Testis (tissue), 3 donors: ENCODE data around the gene EYS. TPM values are rescaled to one million over a fixed set of nuclear protein-coding genes. Genes with fewer than 3 reads are reported as not detected.

Source experiments
- DNase-seq: peaks from one replicate; pipeline ENCODE4 v3.0.0-alpha.2; 2019
- H3K27ac ChIP-seq, 2 donors: fragments of 200-600 bp; sonication (generic); one replicate each; pipeline ENCODE4 v1.5.1; 2019
- H3K27me3 ChIP-seq: fragments of 200-600 bp; sonication (generic); one replicate; pipeline ENCODE4 v1.5.1; 2019
- H3K36me3 ChIP-seq: fragments of 200-600 bp; sonication (generic); one replicate; pipeline ENCODE4 v1.5.1; 2017; ENCODE audit warnings: low read depth; ENCODE audit errors: missing control alignments
- H3K4me1 ChIP-seq: fragments of 200-600 bp; sonication (generic); one replicate; pipeline ENCODE4 v1.5.1; 2019
- H3K4me3 ChIP-seq, 2 donors: fragments of 200-600 bp; sonication (generic); one replicate each; pipeline ENCODE4 v1.5.1; 2017 to 2019
- H3K9me3 ChIP-seq: fragments of 200-600 bp; sonication (generic); one replicate; pipeline ENCODE4 v1.5.1; 2017
- POLR2A ChIP-seq: fragments of 450-650 bp; IDR thresholded peaks from one replicate; pipeline ENCODE4 v1.6.1; 2017; ENCODE audit warnings: antibody characterized with exemption, mild to moderate bottlenecking, moderate library complexity
- WGBS, 2 donors: methylation state at CpG; one replicate each; pipeline ENCODE4 v1.1.5; 2018; 5-methylcytosine and 5-hydroxymethylcytosine counted together
- intact Hi-C: fragments of 100-400 bp; cut with DNase I; formaldehyde crosslinking; loops from one replicate; pipeline ENCODE4 v1.15.1; 2023; ENCODE audit warnings: low total_unique reads
- polyA plus RNA-seq: library from polyadenylated mRNA; stranded (reverse); fragments of 350-450 nt; fragmentation: Illumina TruSeq; extraction: RNeasy Lipid Tissue Mini Kit (QIAGEN cat#74804); gene quantifications from one replicate; pipeline ENCODE4 v1.2.3, GENCODE V29; 2014; ENCODE audit warnings: low read depth, low replicate concordance; ENCODE audit not compliant: insufficient read depth
- total RNA-seq, 2 donors: library from RNA; depleted of rRNA; stranded (reverse); fragments of >200 nt; gene quantifications; one replicate each; pipeline ENCODE4 v1.2.3, GENCODE V29; 2016
- TF ChIP-seq, protein P1 (sequence below), 3 experiments: fragments of 450-650 bp in 2 of 3; fragments of 200-600 bp in 1 of 3; sonication (generic) in 1 of 3; IDR thresholded peaks; one replicate each; pipeline ENCODE4 v1.5.1; 2016 to 2019; ENCODE audit warnings: antibody characterized with exemption in 3 of 3, mild to moderate bottlenecking in 2 of 3, moderate library complexity in 1 of 3

EYS gene
- total and polyA plus RNA-seq, 3 donors from 2014 or later = 1.3 to 2.8 (median 2.6) TPM

- WGBS, 2 donors = 87 to 90% methylated on average over 4 of the region's 4 CpGs
- Histone ChIP-seq H3K36me3 (no peaks in the 10 kb centered on the region), H3K4me1 (no peaks in the 10 kb centered on the region), H3K4me3 (no peak overlapping the region), H3K27ac (no peak overlapping the region), H3K9me3 (no peaks in the 10 kb centered on the region), H3K27me3 (no peaks in the 10 kb centered on the region)
- intact Hi-C loops = no loop called here
- TF ChIP-seq, protein P1, sequence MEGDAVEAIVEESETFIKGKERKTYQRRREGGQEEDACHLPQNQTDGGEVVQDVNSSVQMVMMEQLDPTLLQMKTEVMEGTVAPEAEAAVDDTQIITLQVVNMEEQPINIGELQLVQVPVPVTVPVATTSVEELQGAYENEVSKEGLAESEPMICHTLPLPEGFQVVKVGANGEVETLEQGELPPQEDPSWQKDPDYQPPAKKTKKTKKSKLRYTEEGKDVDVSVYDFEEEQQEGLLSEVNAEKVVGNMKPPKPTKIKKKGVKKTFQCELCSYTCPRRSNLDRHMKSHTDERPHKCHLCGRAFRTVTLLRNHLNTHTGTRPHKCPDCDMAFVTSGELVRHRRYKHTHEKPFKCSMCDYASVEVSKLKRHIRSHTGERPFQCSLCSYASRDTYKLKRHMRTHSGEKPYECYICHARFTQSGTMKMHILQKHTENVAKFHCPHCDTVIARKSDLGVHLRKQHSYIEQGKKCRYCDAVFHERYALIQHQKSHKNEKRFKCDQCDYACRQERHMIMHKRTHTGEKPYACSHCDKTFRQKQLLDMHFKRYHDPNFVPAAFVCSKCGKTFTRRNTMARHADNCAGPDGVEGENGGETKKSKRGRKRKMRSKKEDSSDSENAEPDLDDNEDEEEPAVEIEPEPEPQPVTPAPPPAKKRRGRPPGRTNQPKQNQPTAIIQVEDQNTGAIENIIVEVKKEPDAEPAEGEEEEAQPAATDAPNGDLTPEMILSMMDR (IDR thresholded peaks at IDR 0.05) = no peak
- TF ChIP-seq POLR2A = no peak
- no peak for DNase-seq
Measured at GRCh38 chr6:63793465-63794137, 1913.4 kb downstream of the EYS start.

GRCh38 chr6:63792736-63793464 is 1914.1 kb downstream of the EYS start:
- DNase-seq = no peak
- Histone ChIP-seq H3K36me3 (no peaks in the 10 kb centered on the region), H3K9me3 (no peaks in the 10 kb centered on the region), H3K27me3 (no peaks in the 10 kb centered on the region), H3K4me3 (no peak overlapping the region), H3K27ac (no peak overlapping the region), H3K4me1 (no peaks in the 10 kb centered on the region)
- TF ChIP-seq POLR2A = no peak
- TF ChIP-seq, protein P1 (IDR thresholded peaks at IDR 0.05) = no peak
- intact Hi-C loops = no loop called here
- WGBS, 2 donors = 62 to 68% methylated on average over 3 of the region's 3 CpGs

DNA sequence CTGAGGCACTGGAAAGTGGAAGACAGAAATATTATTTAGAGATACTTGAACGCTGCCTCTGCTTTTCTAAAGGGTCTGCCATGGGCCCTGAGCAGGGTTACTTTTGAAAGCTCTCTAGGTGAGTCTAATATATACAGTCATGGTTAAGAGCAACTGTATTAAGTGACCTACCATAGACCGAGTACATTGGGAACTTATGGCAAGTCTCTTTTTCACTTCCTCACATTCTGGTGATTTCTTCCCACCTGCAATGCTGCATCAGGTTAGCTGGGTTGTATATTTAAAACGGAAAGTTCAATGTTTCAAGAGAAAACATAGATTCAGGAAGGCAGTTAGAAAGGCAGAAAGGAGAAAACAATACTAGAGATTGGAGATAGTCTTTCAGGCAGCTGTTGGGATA is 1916.7 kb downstream of the EYS start:
- H3K4me3 ChIP-seq = no peak overlapping the region
- H3K9me3 ChIP-seq = no peaks in the 10 kb centered on the region
- intact Hi-C loops = no loop called here
- no peak for DNase-seq
- H3K27ac ChIP-seq = no peak overlapping the region
- whole genome bisulfite sequencing, 2 donors = 88% methylated on average over 3 of the region's 3 CpGs
- H3K27me3 ChIP-seq = no peaks in the 10 kb centered on the region
- H3K4me1 ChIP-seq = no peaks in the 10 kb centered on the region
- H3K36me3 ChIP-seq = no peaks in the 10 kb centered on the region
- TF ChIP-seq, protein P1 (IDR thresholded peaks at IDR 0.05) = no peak
- no peak for TF ChIP-seq POLR2A

- 76 to 79% methylated on average over 3 of the region's 3 CpGs for WGBS, 2 donors
- intact Hi-C loops = no loop called here
- Histone ChIP-seq H3K9me3 (no peaks in the 10 kb centered on the region), H3K36me3 (no peaks in the 10 kb centered on the region), H3K27ac (no peak overlapping the region), H3K27me3 (no peaks in the 10 kb centered on the region), H3K4me3 (no peak overlapping the region), H3K4me1 (no peaks in the 10 kb centered on the region)
- no peak for TF ChIP-seq POLR2A
- TF ChIP-seq, protein P1 (IDR thresholded peaks at IDR 0.05) = no peak
- no peak for DNase-seq
Measured at GRCh38 chr6:63789699-63790098, 1917.3 kb downstream of the EYS start.
